Measurements from ENCODE around the gene OPN3. TPM values are rescaled to one million over a fixed set of nuclear protein-coding genes. Genes with fewer than 3 reads are reported as not detected.

The OPN3 gene, protein sequence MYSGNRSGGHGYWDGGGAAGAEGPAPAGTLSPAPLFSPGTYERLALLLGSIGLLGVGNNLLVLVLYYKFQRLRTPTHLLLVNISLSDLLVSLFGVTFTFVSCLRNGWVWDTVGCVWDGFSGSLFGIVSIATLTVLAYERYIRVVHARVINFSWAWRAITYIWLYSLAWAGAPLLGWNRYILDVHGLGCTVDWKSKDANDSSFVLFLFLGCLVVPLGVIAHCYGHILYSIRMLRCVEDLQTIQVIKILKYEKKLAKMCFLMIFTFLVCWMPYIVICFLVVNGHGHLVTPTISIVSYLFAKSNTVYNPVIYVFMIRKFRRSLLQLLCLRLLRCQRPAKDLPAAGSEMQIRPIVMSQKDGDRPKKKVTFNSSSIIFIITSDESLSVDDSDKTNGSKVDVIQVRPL
- 10 to 100 TPM; 19.0 to 27.2 TPM for total RNA-seq

DNA sequence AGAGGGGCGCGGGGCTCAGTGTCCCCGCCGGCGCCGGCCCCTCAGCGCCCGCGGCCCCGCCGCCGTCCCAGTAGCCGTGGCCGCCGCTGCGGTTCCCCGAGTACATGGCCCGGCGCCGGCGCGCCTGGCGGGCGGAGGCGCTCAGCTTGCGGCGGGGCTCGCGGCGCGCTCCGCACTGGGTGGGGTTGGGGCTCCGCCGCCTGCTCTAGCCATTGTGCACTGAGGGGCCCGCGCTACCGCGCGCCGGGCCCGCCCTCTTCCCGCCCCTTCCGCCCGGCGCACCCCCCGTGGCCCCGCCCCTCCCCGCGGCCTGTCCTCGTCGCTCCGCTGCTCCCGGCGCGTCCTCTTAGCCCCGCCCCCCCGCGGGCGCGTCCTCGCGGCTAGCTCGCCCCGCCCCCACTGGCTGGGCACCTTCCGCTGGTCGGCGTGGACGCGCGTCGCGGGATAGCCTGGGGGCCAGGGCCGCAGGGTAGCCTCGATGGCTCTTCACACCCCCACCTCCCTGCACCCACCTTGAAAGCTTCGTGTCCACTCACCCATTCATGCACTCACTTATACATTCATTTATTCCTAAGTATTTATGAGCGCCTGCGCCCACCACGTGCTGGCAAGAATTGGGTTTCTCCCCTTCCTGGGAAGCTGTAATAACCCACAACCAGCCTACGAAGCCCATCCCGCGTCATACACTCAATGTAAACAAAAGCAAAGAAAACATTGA lies at the start of gene OPN3, which contains the start of gene CHML:
OPN3 (minus strand) TSS at position 221 of the 718 bp plus-strand sequence; CDS start at position 106, 115 bp downstream.
CHML (minus strand) TSS at position 221 of the 718 bp plus-strand sequence. CDS start 4,603 bp downstream, outside the sequence.

DNA sequence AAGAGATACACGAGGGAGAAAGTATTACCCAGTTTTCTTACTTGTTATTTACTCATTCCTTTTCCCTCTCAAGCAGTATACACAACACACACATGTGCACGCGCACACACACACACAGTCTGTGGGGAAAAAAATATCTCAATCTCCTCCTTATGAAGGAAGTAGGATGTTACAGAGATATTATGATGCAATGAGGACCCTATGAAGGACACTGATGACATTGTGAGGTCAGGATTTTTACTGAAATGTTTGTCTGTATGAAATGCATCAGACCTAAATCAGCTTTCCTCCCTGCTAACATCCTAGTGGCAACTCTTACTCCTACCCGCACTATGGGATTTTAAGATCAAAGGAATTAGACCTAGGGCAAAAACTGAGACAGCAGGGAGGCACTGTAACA lies 11.8 kb upstream of the OPN3 start, which contains the start of gene WDR64:
WDR64 (plus strand) TSS at position 270 of the 400 bp plus-strand sequence. CDS start 204 bp downstream, outside the sequence.

Other genes with a start within 250 kb of the OPN3 start
- 100 to 1,000 TPM; 131 to 201 TPM for gene FH, start 120.6 kb downstream of the OPN3 start, total RNA-seq
- gene KMO, start 108.0 kb downstream of the OPN3 start, total RNA-seq, result 1 to 10 TPM; 6.9 to 7.7 TPM
- gene CHML, start within 50 bp of the OPN3 start, total RNA-seq, result 10 to 100 TPM in 1 of 2 donors, 1 to 10 TPM in 1; 10.0 to 12.0 TPM
- under 1 TPM in 1 of 2 donors, not detected in 1; 0.34 TPM for gene WDR64, start 11.9 kb upstream of the OPN3 start, total RNA-seq
- gene EXO1, start 207.8 kb upstream of the OPN3 start, total RNA-seq, result 10 to 100 TPM; 14.1 to 36.3 TPM